Measurements from ENCODE around the gene MAML3.

GRCh38 chr4:139869810-139870209, 284.2 kb downstream of the MAML3 start:
- TF ChIP-seq POLR2AphosphoS5 (IDR thresholded peaks at IDR 0.05) (no peak), CTCF (IDR thresholded peaks at IDR 0.05 in 8 of 11, conservative IDR thresholded peaks at IDR 0.05 in 3 of 11) (no peak)

Measured in spleen (tissue), 7 donors.